NCI-H128 (cell line): Measurements from ENCODE around the gene PFDN6.
A peak's percentile ranks its signal among the peaks of the same experiment; 100 is the strongest.
"Not testable (repeated sequence)": the region's sequence is repeated elsewhere in the genome, so short reads cannot be mapped to it uniquely, and the experiment has no call there.

Experiments used
- DNase-seq: peaks from one replicate; lab custom pipeline; 2025; ENCODE audit not compliant: unreplicated experiment; lab: John Stamatoyannopoulos, UW

Gene PFDN6

GRCh38 chr6:33273129-33273923 lies 16.1 kb upstream of the PFDN6 start:
- no peak for DNase-seq

DNA sequence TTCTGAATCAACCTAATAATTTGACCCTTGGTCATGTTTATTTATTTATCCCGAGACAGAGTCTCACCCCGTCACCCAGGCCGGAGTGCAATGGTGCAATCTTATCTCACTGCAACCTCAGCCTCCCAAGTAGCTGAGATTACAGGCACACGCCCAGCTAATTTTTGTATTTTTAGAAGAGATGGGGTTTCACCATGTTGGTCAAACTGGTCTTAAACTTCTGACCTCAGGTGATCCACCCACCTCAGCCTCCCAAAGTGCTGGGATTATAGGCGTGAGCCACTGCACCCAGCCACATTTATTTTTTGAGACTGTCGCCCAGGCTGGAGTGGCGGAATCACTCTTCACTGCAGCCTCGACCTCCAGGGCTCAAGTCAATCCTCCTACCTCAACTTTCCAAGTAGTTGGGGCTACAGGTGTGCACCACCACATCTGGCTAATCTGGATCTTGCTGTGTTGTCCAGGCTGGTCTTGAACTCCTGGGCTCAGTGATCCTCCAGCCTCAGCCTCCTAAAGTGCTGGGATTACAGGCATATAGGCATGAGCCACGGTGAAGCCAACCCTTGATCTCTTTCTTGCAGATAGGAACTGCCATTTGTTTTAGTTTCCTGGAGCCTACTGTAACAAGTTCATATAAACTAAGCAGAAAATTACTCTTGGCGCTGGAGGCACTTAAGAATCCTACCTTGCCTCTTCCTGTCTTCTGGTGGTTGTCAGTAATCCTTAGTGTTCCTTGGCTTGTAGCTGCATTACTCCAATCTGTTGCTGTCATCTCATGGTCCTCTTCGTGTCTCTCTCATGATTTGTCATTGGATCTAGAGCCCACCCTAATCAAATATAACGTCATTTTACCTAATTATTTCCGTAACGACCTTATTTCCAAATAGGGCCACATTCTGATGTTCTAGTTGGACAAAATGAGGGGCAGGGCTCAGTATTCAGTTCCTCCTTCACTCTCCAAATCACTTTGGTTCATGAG lies 15.2 kb upstream of the PFDN6 start:
- DNase-seq = no peak

- not testable (repeated sequence) for DNase-seq
Measured at GRCh38 chr6:33275795-33276580, 13.4 kb upstream of the PFDN6 start.

- DNase-seq = no peak
Measured at GRCh38 chr6:33276581-33276863, 12.9 kb upstream of the PFDN6 start.

DNA sequence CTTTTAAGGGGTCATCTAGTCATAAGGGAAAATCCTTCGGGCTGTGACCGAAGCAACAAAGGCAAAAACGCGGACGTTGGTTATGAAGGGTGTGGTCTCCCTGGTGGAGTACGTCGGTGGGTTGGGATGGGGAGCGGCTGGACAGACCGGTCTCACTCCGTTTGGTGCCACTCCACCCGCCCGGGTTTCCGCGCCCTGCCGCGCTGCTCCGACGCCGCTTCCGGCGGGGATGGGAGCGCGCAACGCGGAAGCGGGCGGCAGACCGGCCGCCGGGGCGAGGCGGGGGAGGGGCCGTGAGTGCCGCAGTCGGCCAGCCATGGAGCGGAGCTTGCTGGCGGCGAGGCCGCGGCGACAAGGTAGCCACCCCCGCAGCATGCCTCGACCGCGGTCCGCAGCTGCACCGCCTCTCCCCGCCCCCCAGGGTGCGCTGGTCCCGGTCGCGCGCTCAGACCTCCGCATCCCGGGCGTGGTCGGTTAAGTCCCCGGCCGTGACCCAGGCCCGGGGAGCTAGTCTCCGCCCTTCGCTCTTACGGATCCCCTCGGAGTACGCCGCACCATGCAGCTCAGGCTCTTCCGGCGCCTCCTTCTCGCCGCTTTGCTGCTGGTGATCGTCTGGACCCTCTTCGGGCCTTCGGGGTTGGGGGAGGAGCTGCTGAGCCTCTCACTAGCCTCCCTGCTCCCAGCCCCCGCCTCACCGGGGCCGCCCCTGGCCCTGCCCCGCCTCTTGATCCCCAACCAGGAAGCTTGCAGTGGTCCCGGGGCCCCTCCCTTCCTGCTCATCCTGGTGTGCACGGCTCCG lies 12.3 kb upstream of the PFDN6 start, which contains the start of gene B3GALT4:
Gene B3GALT4 (plus strand): TSS at position 260 of the 799 bp plus-strand sequence. CDS start 297 bp downstream, at position 557.
- DNase-seq = peak; percentile 48

DNA sequence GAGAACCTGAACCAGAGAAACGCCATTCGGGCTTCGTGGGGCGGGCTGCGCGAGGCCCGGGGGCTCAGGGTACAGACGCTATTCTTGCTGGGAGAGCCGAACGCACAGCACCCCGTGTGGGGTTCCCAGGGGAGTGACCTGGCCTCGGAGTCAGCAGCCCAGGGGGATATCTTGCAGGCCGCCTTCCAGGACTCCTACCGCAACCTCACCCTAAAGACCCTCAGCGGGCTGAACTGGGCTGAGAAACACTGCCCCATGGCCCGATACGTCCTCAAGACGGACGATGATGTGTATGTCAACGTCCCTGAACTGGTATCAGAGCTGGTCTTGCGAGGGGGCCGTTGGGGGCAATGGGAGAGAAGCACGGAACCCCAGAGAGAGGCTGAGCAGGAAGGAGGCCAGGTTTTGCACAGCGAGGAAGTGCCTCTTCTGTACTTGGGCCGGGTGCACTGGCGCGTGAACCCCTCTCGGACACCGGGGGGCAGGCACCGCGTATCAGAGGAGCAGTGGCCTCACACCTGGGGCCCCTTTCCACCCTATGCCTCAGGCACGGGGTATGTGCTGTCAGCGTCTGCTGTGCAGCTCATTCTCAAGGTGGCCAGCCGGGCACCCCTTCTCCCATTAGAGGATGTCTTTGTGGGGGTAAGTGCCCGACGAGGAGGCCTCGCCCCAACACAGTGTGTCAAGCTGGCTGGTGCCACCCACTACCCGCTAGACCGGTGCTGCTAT lies 11.6 kb upstream of the PFDN6 start:
- DNase-seq = no peak

DNA sequence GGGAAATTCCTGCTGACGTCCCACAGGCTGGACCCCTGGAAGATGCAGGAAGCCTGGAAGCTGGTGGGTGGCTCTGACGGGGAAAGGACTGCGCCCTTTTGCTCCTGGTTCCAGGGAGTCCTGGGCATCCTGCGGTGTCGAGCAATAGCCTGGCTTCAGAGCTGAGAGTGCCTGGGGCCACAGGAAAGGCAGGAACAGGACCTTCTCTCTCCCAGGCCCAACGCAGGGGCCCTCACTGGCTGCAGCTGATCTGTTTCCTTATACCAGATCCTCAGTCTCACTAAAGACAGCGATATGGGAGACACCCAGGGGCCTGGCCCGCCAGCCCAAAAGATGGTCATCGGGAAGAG lies 11.0 kb upstream of the PFDN6 start:
- no peak for DNase-seq

DNA sequence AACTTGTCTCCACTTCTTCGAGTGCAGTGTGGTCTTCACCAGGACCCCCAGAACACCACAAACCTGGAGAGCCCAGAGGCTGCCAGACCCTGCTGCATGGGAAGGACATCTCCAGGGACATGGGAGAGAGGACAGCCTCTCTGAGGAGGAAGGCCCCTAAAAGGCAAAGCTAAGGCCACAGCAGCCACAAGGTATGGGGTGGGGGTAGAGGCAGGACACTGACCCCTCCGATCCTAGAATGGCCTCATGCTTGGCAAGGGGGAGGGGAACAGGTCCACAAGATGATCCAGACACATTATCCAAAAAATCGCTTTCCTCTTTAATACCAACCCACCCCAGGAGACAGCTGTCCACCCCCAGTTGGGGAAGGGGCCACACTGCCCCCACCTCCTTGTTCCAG lies 10.6 kb upstream of the PFDN6 start:
- DNase-seq = no peak

GRCh38 chr6:33279257-33279695 lies 10.1 kb upstream of the PFDN6 start:
- no peak for DNase-seq

DNA sequence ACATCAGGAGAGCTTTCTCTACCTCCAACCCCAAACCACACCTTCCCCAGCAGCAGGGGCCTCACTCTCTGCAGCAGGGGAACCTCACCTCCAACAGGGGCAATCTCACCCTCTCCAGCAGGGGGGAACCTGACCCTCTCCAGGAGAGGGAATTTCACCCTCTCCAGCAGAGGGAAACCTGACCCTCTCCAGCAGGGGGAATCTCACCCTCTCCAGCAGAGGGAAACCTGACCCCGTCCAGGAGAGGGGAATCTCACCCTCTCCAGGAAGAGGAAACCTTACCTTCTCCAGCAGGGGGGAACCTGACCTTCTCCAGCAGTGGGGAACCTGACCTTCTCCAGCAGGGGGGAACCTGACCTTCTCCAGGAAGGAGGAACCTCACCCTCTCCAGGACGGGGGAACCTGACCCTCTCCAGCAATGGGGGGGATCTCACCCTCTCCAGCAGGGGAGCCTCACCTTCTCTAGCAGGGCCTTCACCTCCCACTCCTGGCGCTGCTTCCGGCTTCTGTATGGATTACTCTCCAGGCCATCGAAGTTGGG lies 9.4 kb upstream of the PFDN6 start:
- DNase-seq = peak; percentile 20

DNA sequence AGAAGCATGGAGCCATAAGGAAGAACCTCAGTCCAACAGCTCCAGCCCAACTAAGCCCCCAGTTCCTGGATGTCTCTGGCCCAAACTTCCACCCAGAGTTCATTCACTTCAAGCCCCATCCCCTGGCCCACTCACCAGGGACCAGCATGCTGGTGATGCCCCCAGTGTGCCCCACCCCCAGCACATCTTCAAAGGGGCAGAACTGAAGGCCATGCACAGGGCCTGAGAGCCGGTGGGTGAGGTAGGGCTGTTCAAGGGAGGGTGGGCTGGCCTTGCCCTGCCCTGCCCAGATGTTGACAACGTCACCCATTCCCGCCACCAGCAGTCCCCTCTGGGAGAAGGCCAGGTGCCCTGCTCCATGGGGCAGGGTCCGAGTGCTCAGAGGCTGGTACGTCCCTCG lies 8.9 kb upstream of the PFDN6 start:
- DNase-seq = no peak

- DNase-seq = not testable (repeated sequence)
Measured at GRCh38 chr6:33285214-33285613, 4.2 kb upstream of the PFDN6 start.

DNA sequence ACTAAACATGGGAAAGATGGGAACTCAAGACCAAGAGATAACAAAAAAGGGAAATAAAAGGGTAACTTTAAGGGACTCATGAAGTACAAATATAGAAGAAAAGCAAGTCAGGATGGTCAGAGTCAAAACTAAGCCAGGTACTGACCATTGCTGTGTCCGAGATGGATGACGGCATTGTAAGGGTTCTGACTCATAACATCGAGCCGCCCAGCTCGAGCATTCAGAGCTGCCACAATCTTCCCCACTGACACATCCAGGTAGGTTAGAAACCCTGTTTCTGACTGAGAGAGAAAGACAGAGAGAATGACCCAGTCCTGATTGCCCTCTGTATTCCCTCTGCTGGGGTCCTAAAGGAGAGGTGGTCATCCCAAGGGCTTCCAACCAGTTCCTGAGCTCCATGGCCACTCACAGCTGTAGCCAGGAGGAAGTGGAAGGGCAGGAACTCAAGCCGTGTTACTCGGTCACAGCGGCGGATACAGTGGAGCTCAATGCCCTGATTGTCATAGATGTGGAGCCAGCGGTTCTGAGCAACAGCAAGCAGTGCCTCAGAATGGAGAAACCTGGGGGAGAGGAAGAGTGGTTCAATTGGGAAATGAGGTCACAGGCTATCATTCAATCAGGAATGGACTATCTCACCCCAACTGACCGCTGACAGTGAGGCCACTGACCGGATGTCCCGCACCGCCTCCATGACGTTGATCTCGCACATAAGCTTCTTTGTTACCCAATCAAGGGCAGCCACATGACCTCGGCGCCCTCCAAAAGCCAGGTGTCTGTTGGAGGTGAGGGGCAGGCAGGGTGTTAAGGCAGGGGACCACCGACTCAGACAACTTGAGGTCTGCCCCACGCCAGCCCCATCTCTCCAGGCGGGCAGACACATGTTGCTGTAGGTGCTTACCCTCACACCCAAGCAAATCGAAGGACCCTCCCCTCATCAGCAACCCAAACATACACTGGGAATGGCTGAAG lies 2.2 kb upstream of the PFDN6 start:
- DNase-seq = no peak

DNA sequence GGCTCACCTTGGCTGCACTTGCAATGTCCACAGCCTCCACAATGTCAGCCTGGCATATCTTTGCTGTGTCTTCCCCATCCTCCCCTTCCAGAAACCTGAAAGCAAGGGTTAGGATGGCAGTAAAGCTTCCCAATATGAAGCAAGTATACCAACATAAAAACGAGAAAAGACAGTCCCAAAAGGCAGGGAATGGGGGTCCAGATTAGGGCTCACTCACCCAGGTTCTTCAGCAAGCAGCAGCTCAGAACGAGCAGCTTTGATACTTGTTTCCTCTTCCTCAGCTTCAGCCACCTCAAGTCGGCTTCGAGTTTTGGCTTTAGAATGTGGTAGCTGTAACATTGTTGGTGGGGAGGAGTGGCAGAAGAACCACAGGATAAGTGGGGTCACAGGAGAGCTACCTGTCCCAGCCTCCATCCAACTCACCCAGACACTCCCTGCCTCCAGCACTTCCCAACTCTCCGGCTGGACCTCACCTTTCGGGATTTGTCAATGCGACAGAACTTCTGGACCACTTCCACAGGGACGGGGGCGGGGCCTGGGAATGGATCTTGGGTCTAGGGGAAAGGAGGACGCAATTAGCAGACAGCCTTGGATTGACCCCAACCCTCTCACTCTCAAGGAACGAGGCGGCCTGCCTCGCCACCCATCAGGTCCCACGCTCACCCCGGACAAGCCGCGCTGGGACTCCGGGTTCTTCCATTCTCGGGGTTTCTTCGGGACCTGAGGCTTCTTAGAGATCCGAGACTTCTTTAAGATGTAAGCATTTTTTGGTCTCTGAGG lies 1.1 kb upstream of the PFDN6 start:
- DNase-seq = no peak

- no peak for DNase-seq
Measured at GRCh38 chr6:33289784-33290315, 449 bp downstream of the PFDN6 start.

DNA sequence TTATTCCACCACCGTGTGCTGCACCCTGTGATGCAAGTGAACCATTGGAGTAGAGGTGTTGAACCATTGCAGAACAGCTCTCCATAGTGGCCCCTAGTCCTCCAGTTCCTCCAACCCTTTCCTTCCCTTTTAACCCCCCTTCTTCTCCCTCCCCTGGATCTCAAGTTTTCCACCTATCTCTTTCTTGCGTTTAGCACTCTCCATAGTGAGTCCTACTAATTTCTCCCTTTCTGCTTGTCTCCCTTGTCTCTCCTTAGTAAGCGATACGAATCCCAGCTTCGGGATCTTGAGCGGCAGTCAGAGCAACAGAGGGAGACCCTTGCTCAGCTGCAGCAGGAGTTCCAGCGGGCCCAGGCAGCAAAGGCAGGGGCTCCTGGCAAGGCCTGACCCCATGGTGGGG lies 1.1 kb downstream of the PFDN6 start:
- DNase-seq = no peak

GRCh38 chr6:33292996-33293682 lies 3.7 kb downstream of the PFDN6 start:
- DNase-seq = no peak
